HCT116 (cell line): ENCODE data around the gene EVX1. TPM values are rescaled to one million over a fixed set of nuclear protein-coding genes. Genes with fewer than 3 reads are reported as not detected.

ENCODE experiments used
- ATAC-seq: fragments of 200-7000 bp; cut with Tn5 transposase; 2 replicates; pipeline ENCODE4 v1.9.1; 2020; ENCODE audit warnings: mild to moderate bottlenecking, moderate library complexity
- BruUV-seq: library from RNA; stranded (reverse); fragments of 400-500 nt; replicated peaks from 2 replicates; lab custom pipeline; 2021; lab: Mats Ljungman, UMichigan
- CTCF ChIA-PET: fragments of 300-600 bp; sonication (Branson Sonifier 250); formaldehyde crosslinking; loops from one replicate; lab custom pipeline; 2021; ENCODE audit warnings: antibody characterized with exemption; lab: Charles Lee
- POLR2A ChIA-PET: fragments of 300-600, 350-600 bp; sonication (Branson Sonifier 250); formaldehyde crosslinking; loops from one replicate; lab custom pipeline; 2021; ENCODE audit warnings: antibody characterized with exemption; lab: Charles Lee
- RAD21 ChIA-PET, 2 experiments: fragments of 300-600 bp; sonication (Branson Sonifier 250); formaldehyde crosslinking; loops; one replicate each; lab custom pipeline; 2023; ENCODE audit warnings: low total read pairs in 2 of 2; ENCODE audit not compliant: uncharacterized antibody in 2 of 2, unreplicated experiment in 2 of 2, low non-redundant PET in 1 of 2; lab: Charles Lee
- DNase-seq: peaks from one replicate; pipeline ENCODE4 v3.0.0-alpha.2; 2010; ENCODE audit warnings: low read depth, low spot score
- H2AFZ ChIP-seq: fragments of 200-600 bp; shearing (Covaris generic), sonication (generic); 2 replicates; pipeline ENCODE4 v1.6.1; 2017; ENCODE audit warnings: low read depth, mixed run types, mixed read lengths, antibody characterized with exemption, low read length; ENCODE audit not compliant: poor library complexity, severe bottlenecking
- H3K27ac ChIP-seq: 2 replicates; pipeline ENCODE4 v1.5.1; 2012; ENCODE audit warnings: low read depth, low read length
- H3K27me3 ChIP-seq: fragments of 200-600 bp; sonication (generic); 2 replicates; pipeline ENCODE4 v1.6.1; 2016; ENCODE audit warnings: mixed run types, low read length, mixed read lengths; ENCODE audit not compliant: insufficient read depth
- H3K36me3 ChIP-seq, 2 experiments: fragments of 200-500 bp in 1 of 2; fragments of 200-600 bp in 1 of 2; sonication (Bioruptor generic) in 1 of 2; sonication (generic) in 1 of 2; 2 replicates each; pipeline versions ENCODE4 v1.5.1 to v1.6.1; 2014 to 2016; ENCODE audit warnings: low read length in 2 of 2, inconsistent platforms in 1 of 2, mixed read lengths in 1 of 2, mixed run types in 1 of 2; ENCODE audit not compliant: insufficient read depth in 2 of 2, control insufficient read depth in 1 of 2
- H3K4me1 ChIP-seq, 2 experiments: fragments of 200-600 bp in 1 of 2; sonication (generic) in 1 of 2; 2 replicates each; pipeline versions ENCODE4 v1.5.1 to v1.6.1; 2012 to 2017; ENCODE audit warnings: low read length in 2 of 2, inconsistent platforms in 1 of 2, mild to moderate bottlenecking in 1 of 2, mixed read lengths in 1 of 2, mixed run types in 1 of 2, moderate library complexity in 1 of 2; ENCODE audit not compliant: insufficient read depth in 2 of 2, control insufficient read depth in 1 of 2
- H3K4me2 ChIP-seq: fragments of 200-600 bp; sonication (generic); 2 replicates; pipeline ENCODE4 v1.6.1; 2017; ENCODE audit warnings: mixed run types, low read length, mixed read lengths
- H3K4me3 ChIP-seq, 2 experiments: fragments of 200-600 bp in 1 of 2; sonication (generic) in 1 of 2; replicated peaks in 1 of 2; 2 replicates each; pipeline ENCODE4 v1.5.1; 2011 to 2016; ENCODE audit warnings: low read length in 2 of 2, control low read depth in 1 of 2, low read depth in 1 of 2, mild to moderate bottlenecking in 1 of 2, mixed read lengths in 1 of 2, mixed run types in 1 of 2
- H3K79me2 ChIP-seq: fragments of 200-600 bp; sonication (generic); 2 replicates; pipeline ENCODE4 v1.6.1; 2017; ENCODE audit warnings: mild to moderate bottlenecking, mixed run types, low read length, moderate library complexity, mixed read lengths; ENCODE audit not compliant: insufficient read depth
- H3K9ac ChIP-seq: fragments of 200-600 bp; sonication (generic); 2 replicates; pipeline ENCODE4 v1.6.1; 2016; ENCODE audit warnings: low read length, mixed read lengths
- H3K9me2 ChIP-seq: fragments of 200-600 bp; sonication (generic), shearing (Covaris generic); 2 replicates; pipeline ENCODE4 v1.6.1; 2017; ENCODE audit warnings: mixed run types, mild to moderate bottlenecking, moderate library complexity; ENCODE audit not compliant: insufficient read depth
- H3K9me3 ChIP-seq, 2 experiments: fragments of 200-500 bp in 1 of 2; fragments of 200-600 bp in 1 of 2; sonication (Bioruptor generic) in 1 of 2; sonication (generic) in 1 of 2; 2 replicates each; pipeline ENCODE4 v1.6.1; 2014 to 2017; ENCODE audit warnings: low read length in 2 of 2, mixed read lengths in 2 of 2, inconsistent platforms in 1 of 2, low read depth in 1 of 2, mild to moderate bottlenecking in 1 of 2, mixed run types in 1 of 2, moderate library complexity in 1 of 2; ENCODE audit not compliant: control insufficient read depth in 1 of 2, insufficient read depth in 1 of 2
- H4K20me1 ChIP-seq: fragments of 200-600 bp; sonication (generic), shearing (Covaris generic); 2 replicates; pipeline ENCODE4 v1.6.1; 2017; ENCODE audit warnings: mixed run types, mild to moderate bottlenecking, moderate library complexity; ENCODE audit not compliant: insufficient read depth
- FOSL1 ChIP-seq: IDR thresholded peaks from 2 replicates; pipeline ENCODE4 v1.6.1; 2012; ENCODE audit warnings: low read depth
- POLR2AphosphoS5 ChIP-seq: IDR thresholded peaks from 2 replicates; pipeline ENCODE4 v1.6.1; 2011; ENCODE audit warnings: mild to moderate bottlenecking, low read depth, low read length, moderate library complexity
- SIN3A ChIP-seq: IDR thresholded peaks from 2 replicates; pipeline ENCODE4 v1.6.1; 2012; ENCODE audit warnings: low read depth
- intact Hi-C: fragments of 100-400 bp; cut with micrococcal nuclease; formaldehyde crosslinking; loops from 2 replicates; pipeline ENCODE4 v1.10.0; 2022
- total RNA-seq: library from RNA; stranded (reverse); gene quantifications from one replicate; pipeline ENCODE4 v1.2.1, GENCODE V29; 2021; ENCODE audit not compliant: unreplicated experiment
- TF ChIP-seq, protein P1 (sequence below): IDR thresholded peaks from 2 replicates; pipeline ENCODE4 v1.6.1; 2012
- TF ChIP-seq, protein P2 (sequence below), 3 experiments: fragments of 200-600 bp in 1 of 3; sonication (generic) in 1 of 3; IDR thresholded peaks in 2 of 3; conservative IDR thresholded peaks in 1 of 3; 2 replicates each; pipeline ENCODE4 v1.5.1; 2012 to 2017; ENCODE audit warnings: low read depth in 2 of 3, low read length in 2 of 3, antibody characterized with exemption in 1 of 3, borderline replicate concordance in 1 of 3, control low read depth in 1 of 3, mild to moderate bottlenecking in 1 of 3, mixed read lengths in 1 of 3, mixed run types in 1 of 3, moderate library complexity in 1 of 3; ENCODE audit not compliant: insufficient read depth in 1 of 3
- TF ChIP-seq, protein P3 (sequence below): IDR thresholded peaks from 2 replicates; pipeline ENCODE4 v1.6.1; 2012

EVX1 gene
- total RNA-seq, 1 experiment from 2014 or later: 0.25 TPM

DNA sequence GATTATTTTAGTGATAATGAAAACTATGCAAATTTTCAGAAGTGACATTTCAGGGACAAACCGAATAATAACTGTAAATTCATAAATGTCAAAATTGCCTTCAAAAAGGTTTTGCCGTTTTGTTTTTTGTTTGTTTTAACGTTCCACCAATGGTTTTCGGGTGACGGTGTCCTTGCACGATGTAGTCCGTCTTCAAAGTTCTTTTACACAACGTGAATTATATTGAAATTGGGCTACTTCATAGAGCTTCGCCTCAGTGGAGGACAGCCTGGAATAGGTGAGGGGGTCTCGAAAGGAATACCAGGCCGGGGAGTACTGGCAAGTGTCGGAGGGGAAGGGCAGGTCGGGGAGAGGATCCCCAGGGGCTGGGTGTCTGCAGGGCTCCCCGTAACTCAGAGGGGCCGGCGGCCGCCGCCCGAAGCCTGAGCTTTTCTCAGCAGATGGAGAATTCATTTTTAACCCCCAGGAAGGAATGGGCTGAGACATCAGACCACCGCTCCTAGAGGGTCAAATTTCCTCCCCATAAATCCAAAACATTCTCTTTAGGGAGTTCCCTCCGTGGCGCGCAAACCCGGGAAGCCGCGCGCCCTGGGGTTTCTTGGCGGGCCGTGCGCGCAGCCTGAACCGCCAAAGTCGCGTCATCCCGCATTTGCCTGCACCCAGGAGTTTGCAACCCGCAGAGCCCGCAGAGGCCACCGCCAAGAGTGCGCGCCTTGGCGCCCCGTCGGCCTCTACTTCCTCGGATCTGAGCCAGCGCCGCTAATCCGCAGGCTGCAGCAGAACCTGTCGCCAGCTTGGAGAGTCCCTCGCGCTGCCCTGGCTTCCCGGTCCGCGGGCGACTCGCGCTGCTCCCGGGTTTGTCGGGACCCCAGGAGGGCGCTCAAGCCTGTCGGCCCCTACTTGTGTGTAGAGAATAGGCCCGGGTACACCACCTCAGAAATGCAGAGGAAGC is 17.3 kb upstream of the EVX1 start:
- H3K4me2 ChIP-seq: no peak overlapping the region
- H4K20me1 ChIP-seq: no peaks in the 10 kb centered on the region
- intact Hi-C loops: no loop called here
- H3K27ac ChIP-seq: no peak overlapping the region
- ChIA-PET RAD21 (no interaction called here), POLR2A (no interaction called here), CTCF (no interaction called here)
- H3K9ac ChIP-seq: no peak overlapping the region
- H3K36me3 ChIP-seq: no peaks in the 10 kb centered on the region
- no peak overlapping the region for H3K4me3 ChIP-seq
- DNase-seq: no peak
- no peaks in the 10 kb centered on the region for H3K9me3 ChIP-seq
- no peak for TF ChIP-seq SIN3A
- TF ChIP-seq, protein P1, sequence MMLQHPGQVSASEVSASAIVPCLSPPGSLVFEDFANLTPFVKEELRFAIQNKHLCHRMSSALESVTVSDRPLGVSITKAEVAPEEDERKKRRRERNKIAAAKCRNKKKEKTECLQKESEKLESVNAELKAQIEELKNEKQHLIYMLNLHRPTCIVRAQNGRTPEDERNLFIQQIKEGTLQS: no peak
- TF ChIP-seq, protein P2, sequence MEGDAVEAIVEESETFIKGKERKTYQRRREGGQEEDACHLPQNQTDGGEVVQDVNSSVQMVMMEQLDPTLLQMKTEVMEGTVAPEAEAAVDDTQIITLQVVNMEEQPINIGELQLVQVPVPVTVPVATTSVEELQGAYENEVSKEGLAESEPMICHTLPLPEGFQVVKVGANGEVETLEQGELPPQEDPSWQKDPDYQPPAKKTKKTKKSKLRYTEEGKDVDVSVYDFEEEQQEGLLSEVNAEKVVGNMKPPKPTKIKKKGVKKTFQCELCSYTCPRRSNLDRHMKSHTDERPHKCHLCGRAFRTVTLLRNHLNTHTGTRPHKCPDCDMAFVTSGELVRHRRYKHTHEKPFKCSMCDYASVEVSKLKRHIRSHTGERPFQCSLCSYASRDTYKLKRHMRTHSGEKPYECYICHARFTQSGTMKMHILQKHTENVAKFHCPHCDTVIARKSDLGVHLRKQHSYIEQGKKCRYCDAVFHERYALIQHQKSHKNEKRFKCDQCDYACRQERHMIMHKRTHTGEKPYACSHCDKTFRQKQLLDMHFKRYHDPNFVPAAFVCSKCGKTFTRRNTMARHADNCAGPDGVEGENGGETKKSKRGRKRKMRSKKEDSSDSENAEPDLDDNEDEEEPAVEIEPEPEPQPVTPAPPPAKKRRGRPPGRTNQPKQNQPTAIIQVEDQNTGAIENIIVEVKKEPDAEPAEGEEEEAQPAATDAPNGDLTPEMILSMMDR (IDR thresholded peaks at IDR 0.05 in 2 of 3, conservative IDR thresholded peaks at IDR 0.05 in 1 of 3; ENCODE audit: borderline replicate concordance in 1 of 3, insufficient read depth in 1 of 3, low read depth in 2 of 3, low read length in 2 of 3): no peak
- TF ChIP-seq, protein P3, sequence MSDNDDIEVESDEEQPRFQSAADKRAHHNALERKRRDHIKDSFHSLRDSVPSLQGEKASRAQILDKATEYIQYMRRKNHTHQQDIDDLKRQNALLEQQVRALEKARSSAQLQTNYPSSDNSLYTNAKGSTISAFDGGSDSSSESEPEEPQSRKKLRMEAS: no peak
- TF ChIP-seq POLR2AphosphoS5: no peak
- no peak for TF ChIP-seq FOSL1
- no TSS peak for BruUV-seq
- H3K79me2 ChIP-seq: no peaks in the 10 kb centered on the region
- no peaks in the 10 kb centered on the region for H3K4me1 ChIP-seq
- ATAC-seq: no peak
- no peaks in the 10 kb centered on the region for H3K27me3 ChIP-seq
- H2AFZ ChIP-seq: no peak overlapping the region
- no peaks in the 10 kb centered on the region for H3K9me2 ChIP-seq
